Ramos (cell line): ENCODE results near the gene FGFR2.
"Not testable (repeated sequence)": the region's sequence is repeated elsewhere in the genome, so short reads cannot be mapped to it uniquely, and the experiment has no call there.

Experiments used
- in situ Hi-C: fragments of 300-500 bp; cut with MboI; formaldehyde crosslinking; loops from one replicate; pipeline ENCODE4 v1.14.3; 2022; ENCODE audit warnings: low sequenced_read_pairs; ENCODE audit not compliant: unreplicated experiment

Gene FGFR2

DNA sequence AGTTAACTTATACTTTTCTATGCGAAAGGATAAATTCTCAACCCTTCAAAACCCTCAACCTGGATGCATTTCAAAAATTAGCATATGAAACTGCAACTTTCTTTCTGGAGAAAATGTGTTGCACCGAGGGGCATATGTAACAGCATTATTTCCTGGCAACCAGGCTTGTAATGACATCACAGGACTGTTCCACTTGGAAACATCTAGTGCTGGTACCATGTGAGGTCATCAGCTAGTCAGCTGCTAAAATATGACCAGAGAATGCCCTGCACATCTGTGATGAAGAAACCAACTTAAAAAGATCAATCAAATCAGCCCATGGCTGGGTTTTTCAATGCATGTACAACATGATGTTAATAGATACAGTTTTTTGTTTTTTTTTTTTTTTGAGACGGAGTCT is 40.0 kb downstream of the FGFR2 start:
- in situ Hi-C loops: no loop called here

GRCh38 chr10:121556918-121557573 is 41.2 kb downstream of the FGFR2 start:
- in situ Hi-C loops: no loop called here

GRCh38 chr10:121556455-121556854 is 41.8 kb downstream of the FGFR2 start:
- in situ Hi-C loops: no loop called here

GRCh38 chr10:121554916-121555315 is 43.3 kb downstream of the FGFR2 start:
- in situ Hi-C loops: not testable (repeated sequence)

DNA sequence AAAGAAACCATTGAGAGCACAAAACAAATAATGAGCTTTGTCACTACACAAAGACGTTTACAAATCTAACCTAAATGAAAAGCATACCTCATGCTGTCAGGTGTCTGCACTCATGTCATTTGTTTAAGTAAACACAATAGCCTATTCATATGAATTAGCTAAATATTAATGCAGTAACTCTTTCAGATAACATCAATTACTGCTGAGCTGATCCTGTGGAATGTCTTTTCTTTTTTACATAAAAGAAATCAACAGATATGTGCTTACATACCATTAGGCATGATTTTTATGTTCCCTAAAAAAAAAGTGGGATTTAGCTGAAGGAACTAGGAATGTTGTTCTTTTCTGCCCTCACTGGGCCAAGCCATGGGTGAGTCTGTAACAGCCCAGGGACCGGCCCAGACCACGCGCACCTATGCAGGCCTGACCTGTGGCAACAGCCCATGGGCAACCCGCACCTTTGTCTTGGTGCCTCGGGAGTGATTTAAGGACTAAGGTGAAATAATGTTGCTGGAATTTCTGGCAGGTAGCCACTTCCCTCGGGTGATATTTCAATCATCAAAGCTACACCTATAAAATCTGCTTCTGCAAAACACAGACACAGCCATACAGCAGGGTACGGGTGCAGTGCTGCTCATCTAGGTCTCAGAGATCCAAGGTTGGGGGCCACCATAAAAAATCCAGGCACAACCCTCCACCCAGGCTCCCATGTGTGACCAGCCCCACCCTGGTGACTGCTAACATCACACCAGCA is 44.6 kb downstream of the FGFR2 start:
- in situ Hi-C loops: no loop called here

DNA sequence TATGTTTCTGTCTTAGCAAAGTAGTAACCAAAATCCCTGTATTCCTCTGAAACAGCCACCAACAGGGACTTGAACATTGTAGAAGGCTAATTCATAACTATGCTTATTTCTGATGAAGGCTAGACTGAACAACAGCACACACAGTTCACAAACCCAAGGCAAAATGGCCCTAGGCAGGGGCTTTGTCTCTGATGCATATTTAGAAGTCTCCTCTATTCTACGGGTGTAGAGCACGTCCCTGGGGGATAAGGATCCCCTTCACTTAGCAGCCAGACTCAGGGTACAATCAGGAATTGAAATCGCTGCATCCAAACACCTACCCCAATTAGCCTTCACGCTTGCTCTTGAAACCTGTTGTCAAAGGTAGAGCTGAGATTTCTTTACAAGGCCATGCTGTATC is 45.5 kb downstream of the FGFR2 start:
- in situ Hi-C loops: no loop called here

GRCh38 chr10:121551210-121551885 is 46.9 kb downstream of the FGFR2 start:
- in situ Hi-C loops: no loop called here

GRCh38 chr10:121544301-121544869 is 53.9 kb downstream of the FGFR2 start:
- in situ Hi-C loops: no loop called here

DNA sequence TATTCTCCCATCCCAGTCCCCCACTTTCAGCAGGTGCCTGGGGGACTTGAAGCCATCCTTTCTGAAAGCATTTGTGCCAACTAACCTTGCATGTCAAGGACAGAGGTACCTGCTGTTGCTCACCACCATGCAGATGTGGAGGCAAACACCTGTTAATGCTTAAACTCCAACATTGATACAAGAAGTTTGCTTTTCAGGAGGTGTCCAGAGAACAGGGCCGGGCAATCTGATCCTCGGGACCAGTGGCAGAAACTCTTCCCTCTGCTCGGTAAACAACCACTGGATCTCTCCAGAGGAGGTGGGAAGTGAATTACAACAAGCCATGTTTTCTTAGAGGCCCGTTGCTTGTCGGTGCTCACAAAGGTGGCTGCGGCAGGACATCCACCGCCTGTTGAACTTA is 54.7 kb downstream of the FGFR2 start:
- in situ Hi-C loops: no loop called here

DNA sequence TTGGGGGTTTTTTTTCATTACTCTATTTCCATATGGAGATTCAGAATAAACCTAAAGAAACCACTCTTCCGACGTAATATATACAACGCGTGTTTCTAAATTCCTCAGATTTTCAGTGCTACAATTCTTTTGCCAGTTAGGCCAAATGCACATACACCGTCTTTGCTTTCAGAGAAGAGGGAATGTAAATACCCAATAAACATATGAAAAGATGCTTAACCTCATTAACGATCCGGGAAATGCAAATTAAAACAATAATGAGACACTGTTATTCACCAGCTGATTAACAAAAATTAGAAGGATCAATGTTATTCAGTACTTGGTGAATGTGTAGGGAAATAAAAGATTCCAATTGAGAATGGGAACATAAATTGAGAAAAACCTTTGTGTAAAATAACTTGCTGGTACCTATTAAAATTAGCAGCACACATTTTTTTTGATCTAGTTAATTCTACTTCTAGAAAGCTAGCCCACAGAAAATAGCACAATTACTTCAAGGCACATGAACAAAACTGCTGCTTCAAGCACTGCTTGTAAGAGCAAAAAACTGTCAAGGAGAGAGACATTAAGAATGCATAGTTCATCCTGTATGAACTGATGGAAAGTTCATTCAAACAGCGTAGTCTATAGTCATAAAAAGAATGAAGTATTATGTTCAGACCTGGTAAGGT is 56.7 kb downstream of the FGFR2 start:
- in situ Hi-C loops: no loop called here

- in situ Hi-C loops: no loop called here
These were observed 57.4 kb downstream of the FGFR2 start for GRCh38 chr10:121540732-121541395.

DNA sequence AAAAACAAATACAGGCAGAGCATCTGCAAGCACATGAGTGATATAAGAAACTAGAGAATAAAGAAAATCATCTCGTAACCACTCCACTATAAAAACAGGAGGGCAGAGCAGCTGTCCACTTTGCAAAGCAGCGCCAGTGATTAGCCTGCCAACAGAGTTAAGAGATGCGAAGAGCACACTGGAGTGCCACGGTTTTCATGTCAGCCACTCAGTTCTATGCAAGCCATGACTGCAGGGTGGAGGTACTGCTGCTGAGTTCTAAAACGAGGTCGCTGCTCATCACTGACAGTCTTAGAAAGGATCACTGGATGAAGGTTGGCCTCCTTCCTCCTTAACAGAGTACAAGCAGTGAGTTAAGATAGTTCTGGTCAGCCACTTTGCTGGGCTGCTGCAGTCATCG is 58.5 kb downstream of the FGFR2 start:
- in situ Hi-C loops: no loop called here

- in situ Hi-C loops: no loop called here
These were observed 61.8 kb downstream of the FGFR2 start for GRCh38 chr10:121536310-121536913.

- in situ Hi-C loops: no loop called here
These were observed 62.9 kb downstream of the FGFR2 start for GRCh38 chr10:121535381-121535780.

- in situ Hi-C loops: no loop called here
These were observed 65.9 kb downstream of the FGFR2 start for GRCh38 chr10:121532292-121532864.

DNA sequence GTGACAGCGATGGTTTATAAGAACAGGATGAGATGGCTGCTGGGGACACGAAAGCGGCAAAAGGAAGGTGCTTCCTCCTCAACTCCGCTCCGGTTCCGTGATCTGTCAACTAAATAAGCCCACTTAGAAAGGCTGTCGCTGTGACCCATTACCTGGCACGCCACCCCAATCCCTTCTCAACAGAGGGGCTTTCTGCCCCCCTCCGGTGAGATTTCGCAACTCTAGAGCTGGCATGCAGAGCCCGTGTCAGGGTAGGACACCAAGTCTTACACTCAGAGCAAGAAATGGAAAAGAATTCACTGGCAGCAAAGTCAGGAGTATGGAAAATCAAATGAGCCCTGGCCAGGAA is 66.4 kb downstream of the FGFR2 start:
- in situ Hi-C loops: no loop called here

DNA sequence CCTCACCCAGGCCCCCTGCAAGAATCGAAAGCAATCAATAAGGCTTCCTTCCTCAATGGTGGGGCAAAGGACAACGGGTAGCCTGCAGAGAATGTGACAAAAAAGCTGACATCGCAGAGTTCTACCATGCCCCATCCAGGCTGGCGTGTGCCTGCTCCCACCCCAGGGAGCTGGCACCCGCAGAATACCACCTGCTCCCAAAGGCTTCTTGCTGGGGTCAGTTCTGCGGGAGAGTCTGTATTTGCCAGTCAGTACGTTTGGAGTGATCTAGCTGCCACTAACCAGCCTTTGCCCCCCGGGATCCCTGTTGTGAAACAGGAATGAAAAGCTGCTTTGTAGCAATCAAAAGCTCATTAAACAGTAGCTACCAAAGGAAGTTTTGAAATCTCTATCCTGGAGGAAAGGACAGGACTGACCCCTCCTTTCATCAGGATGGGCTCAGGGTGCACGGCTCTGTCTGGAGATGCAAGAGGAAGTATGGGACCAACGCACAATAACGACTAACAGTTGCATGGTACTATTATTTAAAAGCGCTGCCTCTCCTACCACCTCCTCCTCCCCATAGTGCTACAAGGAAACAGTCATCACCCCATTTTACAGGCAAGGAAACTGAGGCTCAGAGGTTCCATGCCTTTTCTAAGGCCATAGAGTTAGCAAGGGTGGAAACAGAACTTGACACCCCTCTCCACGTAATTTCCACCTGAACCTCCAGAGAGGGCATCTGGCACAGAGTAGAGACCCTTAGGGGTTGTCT is 67.0 kb downstream of the FGFR2 start:
- in situ Hi-C loops: no loop called here

DNA sequence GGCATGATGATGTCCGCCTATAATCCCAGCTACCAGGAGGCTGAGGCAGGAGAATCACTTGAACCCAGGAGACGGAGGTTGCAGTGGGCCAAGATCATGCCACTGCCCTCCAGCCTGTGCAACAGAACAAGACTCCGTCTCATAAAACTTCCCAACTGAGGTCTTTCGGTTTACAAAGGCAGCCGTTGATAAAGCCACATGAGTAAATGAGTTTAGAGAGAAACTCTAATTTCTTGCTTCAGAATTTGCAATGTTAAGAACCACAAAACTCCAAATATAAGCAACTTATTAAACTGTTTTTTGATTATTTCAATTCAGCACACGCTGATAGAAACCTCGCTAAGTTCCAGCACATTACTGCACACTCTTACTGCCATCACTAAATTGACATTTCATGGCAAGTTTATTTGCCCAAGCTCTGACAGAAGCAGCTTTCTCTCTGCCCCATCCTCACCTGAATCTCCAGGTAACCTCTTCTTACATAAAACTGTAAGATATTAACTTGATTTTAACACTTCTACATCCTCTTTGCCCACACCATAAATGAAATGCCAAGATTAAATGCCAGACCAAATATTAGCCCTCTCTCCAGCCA is 67.7 kb downstream of the FGFR2 start:
- in situ Hi-C loops: no loop called here
